HepG2 (cell line): ENCODE results near the gene CAT. TPM values are rescaled to one million over a fixed set of nuclear protein-coding genes. Genes with fewer than 3 reads are reported as not detected.
A peak's percentile ranks its signal among the peaks of the same experiment; 100 is the strongest.

Experiments
- ATAC-seq: fragments of 200-7000 bp; cut with Tn5 transposase; 3 replicates; pipeline ENCODE4 v1.9.1; 2020; ENCODE audit warnings: mild to moderate bottlenecking, moderate library complexity
- BruUV-seq: library from RNA; stranded (reverse); fragments of 400-500 nt; replicated peaks from 2 replicates; lab custom pipeline; 2021; lab: Mats Ljungman, UMichigan
- CTCF ChIA-PET: fragments of 300-600 bp; formaldehyde crosslinking; extraction: SDS; loops from one replicate; lab custom pipeline; 2021; ENCODE audit warnings: low total read pairs, inconsistent platforms, low intra/inter-chr PET ratio; lab: Yijun Ruan, JAX
- POLR2A ChIA-PET: fragments of 350-600 bp; sonication (Branson Sonifier 250); formaldehyde crosslinking; loops from one replicate; lab custom pipeline; 2020; ENCODE audit warnings: antibody characterized with exemption, inconsistent platforms; lab: Yijun Ruan, JAX
- DNase-seq: peaks from one replicate; pipeline ENCODE4 v3.0.0-alpha.2; 2015; ENCODE audit warnings: low spot score
- FAIRE-seq: peaks from 3 replicates; lab custom pipeline; 2011; peaks lifted over from hg19 to GRCh38; lab: Jason Lieb, UNC
- H2AFZ ChIP-seq: one replicate; pipeline ENCODE4 v1.6.1; 2011; ENCODE audit warnings: low read length, inconsistent platforms
- H3K27ac ChIP-seq: fragments of 300-600 bp; 3 replicates; pipeline ENCODE4 v1.8.0; 2011; ENCODE audit warnings: mixed run types, mild to moderate bottlenecking, mixed read lengths, low read length, inconsistent platforms; ENCODE audit not compliant: insufficient read depth; ENCODE audit errors: extremely low read length
- H3K27me3 ChIP-seq, 2 experiments: fragments of 200-600 bp in 1 of 2; 2 replicates in 1 of 2; 3 replicates in 1 of 2; pipeline versions ENCODE4 v1.6.0 to v1.8.0; 2011; ENCODE audit warnings: low read length in 2 of 2, mild to moderate bottlenecking in 2 of 2, moderate library complexity in 2 of 2, inconsistent platforms in 1 of 2; ENCODE audit not compliant: insufficient read depth in 2 of 2, control insufficient read depth in 1 of 2
- H3K36me3 ChIP-seq, 2 experiments: fragments of 200-600 bp in 1 of 2; replicated peaks in 1 of 2; 2 replicates in 1 of 2; 3 replicates in 1 of 2; pipeline versions ENCODE4 v1.5.1 to v1.8.0; 2011; ENCODE audit warnings: low read length in 2 of 2, inconsistent platforms in 1 of 2; ENCODE audit not compliant: insufficient read depth in 2 of 2, control insufficient read depth in 1 of 2
- H3K4me1 ChIP-seq: 2 replicates; pipeline ENCODE4 v1.5.1; 2012; ENCODE audit warnings: low read length, inconsistent platforms; ENCODE audit not compliant: insufficient read depth
- H3K4me2 ChIP-seq: 2 replicates; pipeline ENCODE4 v1.6.0; 2011; ENCODE audit warnings: low read depth, low read length, inconsistent platforms
- H3K4me3 ChIP-seq, 3 experiments: fragments of 200-600 bp in 1 of 3; sonication (generic), shearing (Covaris generic) in 1 of 3; replicated peaks in 1 of 3; 2 replicates each; pipeline ENCODE4 v1.5.1; 2011 to 2016; ENCODE audit warnings: low read length in 3 of 3, inconsistent platforms in 2 of 3, low read depth in 2 of 3, mild to moderate bottlenecking in 2 of 3, control low read depth in 1 of 3, mixed read lengths in 1 of 3; ENCODE audit not compliant: insufficient read depth in 1 of 3
- H3K79me2 ChIP-seq: one replicate; pipeline ENCODE4 v1.6.1; 2011; ENCODE audit warnings: low read length, inconsistent platforms; ENCODE audit not compliant: insufficient read depth
- H3K9ac ChIP-seq: 2 replicates; pipeline ENCODE4 v1.6.0; 2011; ENCODE audit warnings: mild to moderate bottlenecking, low read depth, low read length, inconsistent platforms; ENCODE audit not compliant: insufficient read depth
- H3K9me3 ChIP-seq: 2 replicates; pipeline ENCODE4 v1.5.1; 2012; ENCODE audit warnings: mild to moderate bottlenecking, low read length
- H4K20me1 ChIP-seq: 2 replicates; pipeline ENCODE4 v1.6.0; 2011; ENCODE audit warnings: inconsistent platforms, mild to moderate bottlenecking, low read length, moderate library complexity; ENCODE audit not compliant: insufficient read depth
- CEBPB ChIP-seq: IDR thresholded peaks from 2 replicates; pipeline ENCODE4 v1.6.1; 2011; ENCODE audit warnings: low read depth, low read length, improper control_type of control experiment, borderline replicate concordance
- CEBPG ChIP-seq: IDR thresholded peaks from 2 replicates; pipeline ENCODE4 v1.6.1; 2016
- RAD21 ChIP-seq: fragments of 450-650 bp; formaldehyde crosslinking; IDR thresholded peaks from 2 replicates; pipeline ENCODE4 v1.5.0; 2020; ENCODE audit warnings: mild to moderate bottlenecking
- ZNF296 ChIP-seq: sonication (generic); formaldehyde crosslinking; conservative IDR thresholded peaks from 2 replicates; pipeline ENCODE4 v1.5.0; 2020; ENCODE audit warnings: mild to moderate bottlenecking, missing genetic modification reagents
- WGBS: methylation state at CpG from one replicate; pipeline ENCODE4 v1.1.6; 2017; ENCODE audit warnings: low lambda C conversion rate; 5-methylcytosine and 5-hydroxymethylcytosine counted together
- in situ Hi-C: cut with HindIII; loops from 2 replicates; pipeline ENCODE4 v1.10.0; 2017; ENCODE audit warnings: low pct_unique_long_range_greater_than_20kb; ENCODE audit not compliant: extremely low pct_ligation_motif_present
- intact Hi-C: fragments of 100-400 bp; cut with micrococcal nuclease; formaldehyde crosslinking; loops from one replicate; pipeline ENCODE4 v1.10.0; 2022; ENCODE audit not compliant: unreplicated experiment
- polyA plus RNA-seq, 8 experiments: library from polyadenylated mRNA; depleted of rRNA in 3 of 8; stranded (reverse) in 7 of 8; unstranded in 1 of 8; fragments of >200 nt; fragmentation: Illumina TruSeq in 4 of 8; extraction: Trizol in 4 of 8; gene quantifications; 2 replicates each; pipeline versions ENCODE4 v1.2.1 to v1.2.3, GENCODE V29; 2011 to 2016; ENCODE audit warnings: low read depth in 4 of 8, missing spikeins in 1 of 8, mixed read lengths in 1 of 8; ENCODE audit not compliant: insufficient read depth in 1 of 8
- total RNA-seq, 5 experiments: library from RNA; depleted of rRNA; stranded (reverse); fragments of >200 nt; fragmentation: Illumina TruSeq; extraction: Trizol; gene quantifications; 2 replicates each; pipeline ENCODE4 v1.2.3, GENCODE V29; 2016; ENCODE audit warnings: low read depth in 1 of 5
- TF ChIP-seq, protein P1 (sequence below): sonication (generic); formaldehyde crosslinking; IDR thresholded peaks from 2 replicates; pipeline ENCODE4 v1.9.0; 2021; ENCODE audit warnings: missing genetic modification reagents, mild to moderate bottlenecking, borderline replicate concordance

The CAT gene
- total and polyA plus RNA-seq, 2 of the 13 experiments (the other 11 are each of a cell fraction or from before 2014, with no cell fraction given): 107 to 136 TPM

GRCh38 chr11:34468209-34468841, 29.6 kb downstream of the CAT start (continued):
- TF ChIP-seq, protein P1, sequence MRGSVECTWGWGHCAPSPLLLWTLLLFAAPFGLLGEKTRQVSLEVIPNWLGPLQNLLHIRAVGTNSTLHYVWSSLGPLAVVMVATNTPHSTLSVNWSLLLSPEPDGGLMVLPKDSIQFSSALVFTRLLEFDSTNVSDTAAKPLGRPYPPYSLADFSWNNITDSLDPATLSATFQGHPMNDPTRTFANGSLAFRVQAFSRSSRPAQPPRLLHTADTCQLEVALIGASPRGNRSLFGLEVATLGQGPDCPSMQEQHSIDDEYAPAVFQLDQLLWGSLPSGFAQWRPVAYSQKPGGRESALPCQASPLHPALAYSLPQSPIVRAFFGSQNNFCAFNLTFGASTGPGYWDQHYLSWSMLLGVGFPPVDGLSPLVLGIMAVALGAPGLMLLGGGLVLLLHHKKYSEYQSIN (CRISPR knock-in tag): no peak
- peak; percentile 72 for TF ChIP-seq RAD21 (CRISPR knock-in tag)

DNA sequence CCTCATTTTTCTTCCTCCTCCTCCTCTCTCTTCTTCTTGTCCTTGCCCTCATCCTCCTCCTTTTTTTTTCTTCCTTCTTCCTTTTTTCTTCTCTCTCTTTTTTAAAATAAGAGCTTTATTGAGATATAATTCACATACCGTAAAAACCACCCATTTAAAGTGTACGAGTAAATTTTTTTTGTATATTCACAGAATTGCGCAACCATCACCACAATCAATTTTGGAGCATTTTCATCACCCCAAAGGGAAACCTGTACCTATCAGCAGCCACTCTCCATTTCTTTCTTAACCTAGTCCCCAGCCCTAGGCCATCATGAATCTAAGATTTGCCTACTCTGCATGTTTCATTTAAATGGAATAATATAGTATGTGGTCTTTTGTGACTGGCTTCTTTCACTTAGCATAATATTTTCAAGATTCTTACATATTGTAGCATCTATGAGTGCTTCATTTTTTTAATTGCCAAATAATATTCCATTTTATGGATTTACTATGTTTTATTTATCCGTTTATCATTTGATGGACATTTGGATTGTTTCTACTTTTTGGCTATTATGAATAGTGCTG, 35.0 kb downstream of the CAT start:
- Histone ChIP-seq H3K9me3 (no peaks in the 10 kb centered on the region), H4K20me1 (no peaks in the 10 kb centered on the region), H3K9ac (no peak overlapping the region), H3K79me2 (no peaks in the 10 kb centered on the region), H3K36me3 (peaks cover 19 to 42% of the 10 kb centered on the region in 2 experiments), H3K4me3 (no peak overlapping the region), H2AFZ (no peak overlapping the region), H3K27me3 (no peaks in the 10 kb centered on the region), H3K27ac (no peak overlapping the region), H3K4me2 (no peak overlapping the region), H3K4me1 (peaks cover 11% of the 10 kb centered on the region)
- FAIRE-seq (no peak), ATAC-seq (no peak), DNase-seq (no peak)
- WGBS: 97% methylated on average over 4 of the region's 4 CpGs
- intact Hi-C loops: no loop called here
- TF ChIP-seq CEBPG (CRISPR knock-in tag) (peak; percentile 52), ZNF296 (CRISPR knock-in tag) (no peak), CEBPB (peak; percentile 87)
- in situ Hi-C loops: loop anchor here (10.0 kb wide), 1 partner anchor 59 kb away; no protein-coding TSS in a partner anchor
- CTCF ChIA-PET: no interaction called here
- POLR2A ChIA-PET: no interaction called here
- no TSS peak for BruUV-seq
